K562 (cell line): ENCODE results near the gene GMDS. TPM values are rescaled to one million over a fixed set of nuclear protein-coding genes. Genes with fewer than 3 reads are reported as not detected.

ENCODE experiments used
- CHAMP1 ChIP-seq: fragments of 450-650 bp; IDR thresholded peaks from 2 replicates; pipeline ENCODE4 v1.6.1; 2016; ENCODE audit warnings: mild to moderate bottlenecking
- ZBTB11 ChIP-seq, 3 experiments: fragments of 200-800 bp in 1 of 3; fragments of 250-450 bp in 1 of 3; fragments of 450-650 bp in 1 of 3; sonication (Bioruptor Pico) in 1 of 3; sonication (Bioruptor generic) in 1 of 3; formaldehyde crosslinking in 1 of 3; IDR thresholded peaks; 2 replicates each; pipeline versions ENCODE4 v1.6.1 to v1.8.0; 2016 to 2022; ENCODE audit warnings: mild to moderate bottlenecking in 2 of 3, missing genetic modification characterization in 2 of 3, missing compliant biosample characterization in 1 of 3, moderate library complexity in 1 of 3
- polyA plus RNA-seq, 8 experiments: library from polyadenylated mRNA; depleted of rRNA in 4 of 8; stranded (reverse) in 5 of 8; unstranded in 3 of 8; fragments of >200 nt; fragmentation: Nextera tagmentation in 2 of 8; fragmentation: Illumina TruSeq in 1 of 8; extraction: Ambion mirVana in 2 of 8; extraction: Trizol in 1 of 8; gene quantifications; 2 replicates each; pipeline versions ENCODE4 v1.2.1 to v1.2.3, GENCODE V29; 2011 to 2014; ENCODE audit warnings: inconsistent platforms in 1 of 8, missing spikeins in 1 of 8
- total RNA-seq, 7 experiments: library from RNA; depleted of rRNA in 6 of 7; stranded (reverse); fragments of >200 nt in 6 of 7; fragmentation: Illumina TruSeq in 2 of 7; extraction: Trizol in 2 of 7; gene quantifications; 2 replicates each; pipeline versions ENCODE4 v1.2.1 to v1.2.3, GENCODE V29; 2011 to 2021; ENCODE audit warnings: low replicate concordance in 1 of 7
- TF ChIP-seq, protein P1 (sequence below): fragments of 200-800 bp; sonication (Bioruptor generic); IDR thresholded peaks from 2 replicates; pipeline ENCODE4 v1.6.1; 2017; ENCODE audit warnings: missing genetic modification characterization, missing compliant biosample characterization
- TF ChIP-seq, protein P2 (sequence below): sonication (generic); formaldehyde crosslinking; IDR thresholded peaks from 2 replicates; pipeline ENCODE4 v1.8.0; 2022; ENCODE audit warnings: mild to moderate bottlenecking, low read depth, missing genetic modification reagents

GMDS gene
- total and polyA plus RNA-seq, 9 of the 15 experiments (the other 6 are each of a cell fraction or from before 2014, with no cell fraction given) = 0.48 to 31.8 (median 13.4) TPM

DNA sequence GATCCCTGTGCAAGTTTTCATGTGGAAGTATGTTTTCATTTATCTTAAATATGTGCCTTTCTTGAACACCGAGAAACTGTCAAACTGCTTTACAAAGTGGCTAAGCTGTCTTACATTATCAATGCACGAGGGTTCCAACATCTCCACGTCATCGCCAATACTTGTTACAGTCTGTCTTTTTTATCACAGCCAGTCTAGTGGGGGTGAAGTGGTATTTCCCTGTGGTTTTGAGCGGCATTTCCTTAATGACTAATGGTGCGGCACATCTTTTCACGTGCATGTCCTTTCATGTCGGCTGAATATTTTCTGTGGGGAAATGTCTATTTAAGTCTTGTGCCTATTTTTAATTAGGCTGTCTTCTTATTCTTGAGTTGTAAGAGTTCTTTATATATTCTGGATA, 355.3 kb downstream of the GMDS start (continued):
- TF ChIP-seq, protein P1, sequence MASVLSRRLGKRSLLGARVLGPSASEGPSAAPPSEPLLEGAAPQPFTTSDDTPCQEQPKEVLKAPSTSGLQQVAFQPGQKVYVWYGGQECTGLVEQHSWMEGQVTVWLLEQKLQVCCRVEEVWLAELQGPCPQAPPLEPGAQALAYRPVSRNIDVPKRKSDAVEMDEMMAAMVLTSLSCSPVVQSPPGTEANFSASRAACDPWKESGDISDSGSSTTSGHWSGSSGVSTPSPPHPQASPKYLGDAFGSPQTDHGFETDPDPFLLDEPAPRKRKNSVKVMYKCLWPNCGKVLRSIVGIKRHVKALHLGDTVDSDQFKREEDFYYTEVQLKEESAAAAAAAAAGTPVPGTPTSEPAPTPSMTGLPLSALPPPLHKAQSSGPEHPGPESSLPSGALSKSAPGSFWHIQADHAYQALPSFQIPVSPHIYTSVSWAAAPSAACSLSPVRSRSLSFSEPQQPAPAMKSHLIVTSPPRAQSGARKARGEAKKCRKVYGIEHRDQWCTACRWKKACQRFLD (CRISPR knock-in tag) = no peak
- TF ChIP-seq, protein P2, sequence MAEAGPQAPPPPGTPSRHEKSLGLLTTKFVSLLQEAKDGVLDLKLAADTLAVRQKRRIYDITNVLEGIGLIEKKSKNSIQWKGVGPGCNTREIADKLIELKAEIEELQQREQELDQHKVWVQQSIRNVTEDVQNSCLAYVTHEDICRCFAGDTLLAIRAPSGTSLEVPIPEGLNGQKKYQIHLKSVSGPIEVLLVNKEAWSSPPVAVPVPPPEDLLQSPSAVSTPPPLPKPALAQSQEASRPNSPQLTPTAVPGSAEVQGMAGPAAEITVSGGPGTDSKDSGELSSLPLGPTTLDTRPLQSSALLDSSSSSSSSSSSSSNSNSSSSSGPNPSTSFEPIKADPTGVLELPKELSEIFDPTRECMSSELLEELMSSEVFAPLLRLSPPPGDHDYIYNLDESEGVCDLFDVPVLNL = no peak
- TF ChIP-seq CHAMP1 (no peak), ZBTB11 (CRISPR knock-in tag; IDR thresholded peaks at IDR 0.05) (no peak)
